GM12892 (cell line): ENCODE data around the gene KIF5C.

ENCODE experiments used
- POLR2A ChIP-seq: IDR thresholded peaks from 2 replicates; pipeline ENCODE4 v1.6.1; 2011; ENCODE audit warnings: low read depth, low read length, control low read depth
- POLR2AphosphoS5 ChIP-seq: IDR thresholded peaks from 2 replicates; pipeline ENCODE4 v1.6.1; 2011; ENCODE audit warnings: low read depth, low read length, control low read depth
- TAF1 ChIP-seq: IDR thresholded peaks from 2 replicates; pipeline ENCODE4 v1.6.1; 2011; ENCODE audit warnings: low read depth, mild to moderate bottlenecking, control low read depth, low read length, borderline replicate concordance

DNA sequence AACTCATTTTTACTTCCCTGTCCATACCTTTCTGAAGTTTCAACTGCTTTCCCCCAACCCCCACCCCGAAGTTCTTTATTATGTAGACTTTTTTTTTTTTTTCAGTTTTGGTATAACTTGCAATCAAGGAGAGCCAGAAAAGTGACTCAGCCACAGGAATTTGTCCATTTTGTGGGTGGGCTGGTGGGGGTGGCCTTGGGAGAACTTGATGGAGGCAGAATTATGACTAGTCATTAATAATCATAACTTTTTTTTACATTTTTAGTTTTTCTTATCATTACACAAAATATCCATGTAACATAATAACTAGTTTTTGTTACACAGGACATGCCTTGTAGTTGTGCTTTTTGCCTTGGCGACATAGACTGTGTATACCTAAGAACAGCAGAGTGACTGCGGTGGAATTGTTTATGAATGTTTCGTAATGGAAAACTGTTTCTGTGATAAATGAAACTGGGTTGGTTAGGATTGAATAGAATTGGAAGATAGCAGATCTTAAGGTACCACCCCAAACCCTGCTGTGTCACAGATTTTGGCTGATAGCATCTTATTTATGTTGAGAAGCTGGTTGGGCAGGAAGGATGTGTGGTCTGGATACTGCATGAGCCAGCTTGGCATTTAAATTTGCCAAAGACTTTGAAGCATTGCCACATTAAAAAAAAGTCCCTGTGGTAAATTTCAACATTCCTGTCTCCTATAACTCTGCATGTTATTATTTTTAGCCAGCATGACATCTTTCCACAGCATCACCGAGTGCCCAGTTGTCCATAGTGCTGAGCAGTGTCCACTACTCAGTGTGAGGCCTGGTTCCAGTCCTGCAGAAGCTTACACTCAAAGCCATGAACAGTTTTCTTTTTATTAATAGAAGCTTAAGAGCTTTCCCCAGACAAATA is 194.2 kb downstream of the KIF5C start:
- no peak for TF ChIP-seq POLR2A
- TF ChIP-seq TAF1 = no peak
- TF ChIP-seq POLR2AphosphoS5 = no peak
